AG10803 (cell line): Measurements from ENCODE around the gene GPC5.
"Not testable (repeated sequence)": the region's sequence is repeated elsewhere in the genome, so short reads cannot be mapped to it uniquely, and the experiment has no call there.

ENCODE experiments used
- DNase-seq: peaks from one replicate; pipeline ENCODE4 v3.0.0; 2010; ENCODE audit warnings: low read depth
- H3K4me3 ChIP-seq: 2 replicates; pipeline ENCODE4 v1.5.1; 2011; ENCODE audit warnings: mild to moderate bottlenecking, low read length, control low read depth
- CTCF ChIP-seq: conservative IDR thresholded peaks from 2 replicates; pipeline ENCODE4 v1.5.1; 2011; ENCODE audit warnings: mild to moderate bottlenecking, low read length, control low read depth, inconsistent platforms

GPC5 gene

GRCh38 chr13:91408971-91409370 is 10.6 kb downstream of the GPC5 start:
- H3K4me3 ChIP-seq = no peak overlapping the region
- no peak for DNase-seq
- TF ChIP-seq CTCF = no peak

GRCh38 chr13:91416579-91416978 is 18.2 kb downstream of the GPC5 start:
- not testable (repeated sequence) for H3K4me3 ChIP-seq, DNase-seq

GRCh38 chr13:91417660-91418325 is 19.4 kb downstream of the GPC5 start:
- DNase-seq = no peak
- no peak overlapping the region for H3K4me3 ChIP-seq
- TF ChIP-seq CTCF = no peak

GRCh38 chr13:91426913-91427312 is 28.5 kb downstream of the GPC5 start:
- no peak for DNase-seq
- TF ChIP-seq CTCF = no peak
- H3K4me3 ChIP-seq = no peak overlapping the region

- DNase-seq, H3K4me3 ChIP-seq: not testable (repeated sequence)
These were observed 40.3 kb downstream of the GPC5 start for GRCh38 chr13:91438674-91439073.

DNA sequence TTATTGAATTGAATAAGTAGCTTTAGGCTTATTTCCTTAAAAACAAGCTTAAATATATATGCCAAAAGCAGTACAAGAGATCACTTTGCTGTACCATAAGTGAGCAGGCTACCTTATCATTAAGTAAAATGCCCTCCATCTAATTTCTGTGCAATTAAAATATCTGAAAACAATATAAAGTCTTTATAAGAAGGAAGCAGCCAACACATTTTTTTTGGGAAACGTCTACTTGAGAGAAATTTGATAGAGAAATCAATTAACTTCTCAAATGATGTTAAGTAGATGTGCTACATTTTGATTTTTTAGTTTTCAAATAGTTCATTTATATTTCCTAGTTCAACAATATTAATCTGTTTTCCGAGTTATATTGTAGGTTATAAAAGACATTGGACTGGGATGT is 52.5 kb downstream of the GPC5 start:
- no peak for TF ChIP-seq CTCF
- DNase-seq = no peak
- no peak overlapping the region for H3K4me3 ChIP-seq

DNA sequence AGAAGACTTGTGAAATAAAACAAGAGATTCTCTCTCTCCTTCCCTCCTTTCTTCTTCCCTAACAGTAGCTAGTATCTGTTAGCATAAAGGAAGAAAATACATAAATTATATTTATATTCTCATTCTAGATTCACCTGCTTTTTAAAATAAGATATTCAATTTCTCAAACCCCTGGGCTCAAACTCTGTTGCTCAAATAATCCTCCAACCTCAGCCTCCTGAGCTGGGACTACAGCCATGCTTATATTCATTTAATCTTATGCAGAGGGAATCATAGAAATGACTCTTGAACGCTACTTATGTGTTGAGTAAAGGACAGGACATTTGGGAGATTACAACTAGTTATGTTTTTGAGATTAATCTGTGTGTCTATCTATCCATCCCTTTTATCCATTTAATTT is 56.2 kb downstream of the GPC5 start:
- TF ChIP-seq CTCF = no peak
- H3K4me3 ChIP-seq = no peak overlapping the region
- DNase-seq = no peak

- no peak for DNase-seq
- TF ChIP-seq CTCF = no peak
- H3K4me3 ChIP-seq = no peak overlapping the region
These were observed 58.4 kb downstream of the GPC5 start for GRCh38 chr13:91456837-91457236.
